ENCODE data around the gene CLINT1. TPM values are rescaled to one million over a fixed set of nuclear protein-coding genes. Genes with fewer than 3 reads are reported as not detected.

CLINT1 gene
- total RNA-seq, 1 experiment from 2014 or later, result 79.6 TPM

- no peak for TF ChIP-seq ERG (CRISPR knock-in tag; IDR thresholded peaks at IDR 0.05)
- no peak for TF ChIP-seq TCF7 (CRISPR knock-in tag; IDR thresholded peaks at IDR 0.05; ENCODE audit: low read depth)
These were observed at the start of gene CLINT1 (continued) for GRCh38 chr5:157858527-157859226.

GRCh38 chr5:157908459-157908858, 49.5 kb upstream of the CLINT1 start:
- POLR2A ChIA-PET, result no interaction called here
- DNase-seq (ENCODE audit: low spot score), result no peak
- no peak overlapping the region for H3K27ac Mint-ChIP-seq

GRCh38 chr5:157907479-157907878, 48.5 kb upstream of the CLINT1 start:
- DNase-seq (ENCODE audit: low spot score) (no peak), ATAC-seq (no peak)
- H3K4me3 Mint-ChIP-seq, result no peak overlapping the region
- H3K27me3 Mint-ChIP-seq (ENCODE audit: low read depth), result no peaks in the 10 kb centered on the region
- H3K27ac Mint-ChIP-seq, result no peak overlapping the region
- peaks cover 7% of the 10 kb centered on the region for H3K4me1 Mint-ChIP-seq
- POLR2A ChIA-PET, result no interaction called here
- CTCF ChIA-PET, result no interaction called here
- H3K36me3 Mint-ChIP-seq, result no peaks in the 10 kb centered on the region
- H3K9me3 Mint-ChIP-seq, result no peaks in the 10 kb centered on the region; the same call in 1 of the 2 replicates
- TF ChIP-seq ZNF121 (CRISPR knock-in tag; IDR thresholded peaks at IDR 0.05) (peak; percentile 80; the same call in 1 of the 2 replicates), NR1H2 (CRISPR knock-in tag; IDR thresholded peaks at IDR 0.05) (no peak), TEAD1 (CRISPR knock-in tag; IDR thresholded peaks at IDR 0.05) (no peak), ERG (CRISPR knock-in tag; IDR thresholded peaks at IDR 0.05) (no peak), HMGA2 (CRISPR knock-in tag; IDR thresholded peaks at IDR 0.05) (no peak), E2F4 (CRISPR knock-in tag; IDR thresholded peaks at IDR 0.05; ENCODE audit: borderline replicate concordance, low read depth) (no peak), ATF1 (CRISPR knock-in tag; IDR thresholded peaks at IDR 0.05) (no peak), E2F5 (CRISPR knock-in tag; IDR thresholded peaks at IDR 0.05) (no peak)

More at GRCh38 chr5:157908459-157908858, 49.5 kb upstream of the CLINT1 start:
- H3K4me3 Mint-ChIP-seq, result no peak overlapping the region
- no peaks in the 10 kb centered on the region for H3K27me3 Mint-ChIP-seq (ENCODE audit: low read depth)
- H3K36me3 Mint-ChIP-seq, result no peaks in the 10 kb centered on the region
- CTCF ChIA-PET, result interaction anchor here (0.6 to 1.0 kb wide), 3 partner anchors 53 to 165 kb away, joined by 3 to 6 read pairs (median 3); no protein-coding TSS in a partner anchor
- TF ChIP-seq FOXJ3 (CRISPR knock-in tag; IDR thresholded peaks at IDR 0.05; ENCODE audit: borderline replicate concordance) (no peak), NFATC4 (CRISPR knock-in tag; IDR thresholded peaks at IDR 0.05) (no peak), CDX4 (CRISPR knock-in tag; IDR thresholded peaks at IDR 0.05; ENCODE audit: borderline replicate concordance) (no peak), ATF3 (CRISPR knock-in tag; conservative IDR thresholded peaks at IDR 0.05) (no peak), GRHL2 (CRISPR knock-in tag; IDR thresholded peaks at IDR 0.05; ENCODE audit: insufficient replicate concordance, severe bottlenecking) (no peak), GTF2I (CRISPR knock-in tag; conservative IDR thresholded peaks at IDR 0.05) (no peak), ZNF671 (CRISPR knock-in tag; IDR thresholded peaks at IDR 0.05) (no peak), ZNF121 (CRISPR knock-in tag; IDR thresholded peaks at IDR 0.05) (no peak), MAX (CRISPR knock-in tag; IDR thresholded peaks at IDR 0.05) (no peak), FOXP1 (CRISPR knock-in tag; IDR thresholded peaks at IDR 0.05; ENCODE audit: borderline replicate concordance) (no peak), SOX15 (CRISPR knock-in tag; IDR thresholded peaks at IDR 0.05) (no peak), ZBTB21 (CRISPR knock-in tag; IDR thresholded peaks at IDR 0.05; ENCODE audit: borderline replicate concordance) (no peak), RORB (CRISPR knock-in tag; IDR thresholded peaks at IDR 0.05) (no peak), STAT6 (CRISPR knock-in tag; conservative IDR thresholded peaks at IDR 0.05; ENCODE audit: low read depth) (no peak), ZNF416 (CRISPR knock-in tag; IDR thresholded peaks at IDR 0.05) (no peak)
- no peaks in the 10 kb centered on the region; the same call in 1 of the 2 replicates for H3K9me3 Mint-ChIP-seq
- peaks cover 16% of the 10 kb centered on the region for H3K4me1 Mint-ChIP-seq
- ATAC-seq, result peak; percentile 73

Data from WTC11 (cell line).